ENCODE data around the gene IRAK1BP1.
"Not testable (repeated sequence)": the region's sequence is repeated elsewhere in the genome, so short reads cannot be mapped to it uniquely, and the experiment has no call there.

DNA sequence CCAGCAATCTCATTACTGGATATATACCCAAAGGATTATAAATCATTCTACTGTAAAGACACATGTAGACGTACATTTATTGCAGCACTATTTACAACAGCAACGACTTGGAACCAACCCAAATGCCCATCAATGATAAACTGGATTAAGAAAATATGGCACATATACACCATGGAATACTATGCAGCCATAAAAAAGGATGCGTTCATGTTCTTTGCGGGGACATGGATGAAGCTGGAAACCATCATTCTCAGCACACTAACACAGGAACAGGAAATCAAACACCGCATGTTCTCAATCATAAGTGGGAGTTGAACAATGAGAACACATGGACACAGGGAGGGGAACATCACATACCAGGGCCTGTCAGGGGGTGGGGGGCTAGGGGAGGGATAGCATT, 22.6 kb downstream of the IRAK1BP1 start:
- TF ChIP-seq POLR2A (conservative IDR thresholded peaks at IDR 0.05); FOXM1 (IDR thresholded peaks at IDR 0.05; ENCODE audit: low read depth); FOXM1 (CRISPR knock-in tag; IDR thresholded peaks at IDR 0.05; ENCODE audit: low read depth): not testable (repeated sequence)

Measured in K562 (cell line).